SU-DHL-6 (cell line): Measurements from ENCODE around the gene THAP7.

Experiments used
- CTCF ChIP-seq: fragments of 200-600 bp; sonication (generic); IDR thresholded peaks from one replicate; pipeline ENCODE4 v1.5.1; 2017; ENCODE audit warnings: antibody characterized with exemption, mild to moderate bottlenecking, low read length, moderate library complexity; ENCODE audit not compliant: insufficient read depth, poor library complexity, severe bottlenecking
- EZH2phosphoT487 ChIP-seq: fragments of 200-600 bp; sonication (generic), shearing (Covaris generic); conservative IDR thresholded peaks from 2 replicates; pipeline ENCODE4 v1.6.1; 2018; ENCODE audit warnings: mild to moderate bottlenecking, antibody characterized with exemption, low read length, moderate library complexity, mixed read lengths

- no peak for TF ChIP-seq CTCF
- no peak for TF ChIP-seq EZH2phosphoT487
Observed at GRCh38 chr22:20979940-20980453, 21.9 kb downstream of the THAP7 start.
